PC-3 (cell line): ENCODE results near the gene TAGLN.

Experiments
- CTCF ChIP-seq: fragments of 300-600 bp; sonication (generic); conservative IDR thresholded peaks from 2 replicates; pipeline ENCODE4 v1.5.1; 2017; ENCODE audit warnings: antibody characterized with exemption, low read depth, mild to moderate bottlenecking, low read length
- EZH2phosphoT487 ChIP-seq: fragments of 300-600 bp; sonication (generic); IDR thresholded peaks from 2 replicates; pipeline ENCODE4 v1.6.1; 2018; ENCODE audit warnings: mild to moderate bottlenecking, antibody characterized with exemption, low read length, borderline replicate concordance

DNA sequence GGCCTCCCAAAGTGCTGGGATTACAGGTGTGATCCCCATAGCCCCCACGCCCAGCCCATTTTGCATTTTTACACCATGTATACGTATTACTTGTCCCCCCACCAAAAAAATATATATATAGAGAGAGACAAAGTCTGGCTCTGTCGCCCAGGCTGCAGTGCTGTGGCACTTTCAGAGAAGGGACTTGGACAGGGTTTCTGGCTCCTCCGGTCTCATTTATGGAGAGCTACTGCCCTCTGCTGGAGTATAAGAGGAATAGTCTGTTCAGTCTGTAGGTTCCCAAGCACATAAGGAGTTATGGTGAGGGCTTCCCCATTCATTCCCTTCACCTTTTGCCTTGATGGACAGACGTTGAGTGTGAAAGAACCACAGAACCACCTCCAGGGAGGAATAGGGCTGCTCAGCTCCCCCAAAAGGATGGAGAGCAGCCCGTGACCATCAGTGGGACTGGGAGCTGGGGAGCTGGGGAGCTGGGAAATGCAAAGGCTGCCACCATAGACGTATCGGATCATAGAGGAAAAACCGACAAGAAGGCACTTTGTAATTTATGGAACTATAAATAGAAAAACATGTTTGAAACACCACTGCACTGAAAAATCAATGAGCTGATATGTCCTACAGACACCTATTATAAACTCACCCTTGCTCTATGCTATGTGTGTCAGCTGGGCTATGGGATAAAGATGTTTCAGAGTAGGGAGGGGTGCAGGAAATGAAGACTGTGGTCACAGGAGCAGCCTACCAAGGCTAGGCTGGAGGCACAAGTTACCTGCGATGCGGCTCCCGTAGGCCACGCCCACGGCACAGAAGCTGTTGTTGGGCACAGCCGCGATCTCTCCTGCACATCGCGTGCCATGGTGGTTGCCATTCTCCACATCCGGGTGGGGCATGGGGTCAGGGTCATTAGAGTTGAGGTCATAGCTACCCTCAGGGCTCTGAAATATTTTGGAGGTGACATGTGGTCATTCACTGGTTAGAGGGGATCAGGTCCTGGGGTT is 27.5 kb downstream of the TAGLN start:
- TF ChIP-seq CTCF (peak; percentile 90), EZH2phosphoT487 (no peak)
